Thyroid gland (tissue), 4 donors: ENCODE data around the gene DIS3L2. TPM values are rescaled to one million over a fixed set of nuclear protein-coding genes. Genes with fewer than 3 reads are reported as not detected.

ENCODE experiments used
- DNase-seq, 2 donors: peaks; one replicate each; pipeline ENCODE4 v3.0.0-alpha.2; 2019
- H3K27ac ChIP-seq, 3 donors: fragments of 200-600 bp; sonication (generic); 1 replicate in 2 of 3; 2 replicates in 1 of 3; pipeline ENCODE4 v1.5.1; 2016 to 2019; ENCODE audit warnings: mild to moderate bottlenecking in 1 of 3, moderate library complexity in 1 of 3
- H3K27me3 ChIP-seq: fragments of 200-600 bp; sonication (generic); one replicate; pipeline ENCODE4 v1.5.1; 2019
- H3K36me3 ChIP-seq, 2 donors: fragments of 200-600 bp; sonication (generic); one replicate each; pipeline ENCODE4 v1.5.1; 2016 to 2019
- H3K4me1 ChIP-seq, 2 donors: fragments of 200-600 bp; sonication (generic); one replicate each; pipeline ENCODE4 v1.5.1; 2017 to 2019
- H3K4me3 ChIP-seq, 3 donors: fragments of 200-600 bp; sonication (generic); replicated peaks in 1 of 3; 1 replicate in 2 of 3; 2 replicates in 1 of 3; pipeline ENCODE4 v1.5.1; 2016; ENCODE audit warnings: mild to moderate bottlenecking in 1 of 3
- H3K9me3 ChIP-seq: fragments of 200-600 bp; sonication (generic); one replicate; pipeline ENCODE4 v1.5.1; 2017
- CTCF ChIP-seq, 6 experiments: fragments of 200-600 bp in 3 of 6; fragments of 450-650 bp in 3 of 6; sonication (generic) in 3 of 6; IDR thresholded peaks; one replicate each; pipeline ENCODE4 v1.5.1; 2016 to 2019; ENCODE audit warnings: antibody characterized with exemption in 6 of 6, mild to moderate bottlenecking in 2 of 6, inconsistent platforms in 1 of 6, moderate library complexity in 1 of 6
- POLR2A ChIP-seq, 2 donors: fragments of 450-650 bp; IDR thresholded peaks; one replicate each; pipeline ENCODE4 v1.6.1; 2017; ENCODE audit warnings: antibody characterized with exemption in 2 of 2, mild to moderate bottlenecking in 2 of 2, moderate library complexity in 1 of 2
- WGBS, 2 donors: methylation state at CpG; one replicate each; pipeline ENCODE4 v1.1.5; 2017; 5-methylcytosine and 5-hydroxymethylcytosine counted together
- intact Hi-C: fragments of 100-400 bp; cut with DNase I; formaldehyde crosslinking; loops from one replicate; pipeline ENCODE4 v1.15.1; 2023
- total RNA-seq, 4 donors: library from RNA; depleted of rRNA; stranded (reverse); fragments of >200 nt; gene quantifications; one replicate each; pipeline ENCODE4 v1.2.3, GENCODE V29; 2016

The DIS3L2 gene
- total RNA-seq, 4 donors from 2014 or later: 42.2 to 68.7 (median 50.3) TPM

DNA sequence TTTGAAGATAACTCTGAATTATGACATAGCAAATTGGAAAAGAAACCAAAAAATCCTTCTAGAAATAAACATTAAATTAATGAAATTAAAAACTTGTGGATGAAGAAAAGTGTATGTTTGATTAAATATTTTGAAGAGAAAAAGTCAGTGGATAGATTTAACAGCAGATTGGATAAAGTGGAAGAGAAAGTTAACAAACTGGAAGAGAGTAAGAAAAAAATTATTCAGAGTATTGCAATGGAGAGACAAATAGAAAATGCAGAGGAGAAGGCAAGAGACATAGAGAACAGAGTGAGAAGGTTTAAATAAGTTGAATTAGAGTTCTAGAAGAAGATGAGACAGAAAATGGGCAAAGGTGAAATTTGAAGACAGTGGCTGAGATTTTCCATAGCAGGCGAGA lies 162.8 kb downstream of the DIS3L2 start:
- 98 to 100% methylated on average over 1 of the region's 1 CpG for WGBS, 2 donors
- TF ChIP-seq POLR2A (IDR thresholded peaks at IDR 0.05): no peak
- TF ChIP-seq CTCF (IDR thresholded peaks at IDR 0.05): no peak
- H3K27ac ChIP-seq: no peak overlapping the region
- no peak overlapping the region for H3K4me3 ChIP-seq
- intact Hi-C loops: no loop called here
- no peaks in the 10 kb centered on the region for H3K9me3 ChIP-seq
- DNase-seq: no peak
- no peaks in the 10 kb centered on the region for H3K27me3 ChIP-seq
- H3K4me1 ChIP-seq: peaks cover 0 to 4% of the 10 kb centered on the region in 2 donors
- H3K36me3 ChIP-seq: no peaks in the 10 kb centered on the region

DNA sequence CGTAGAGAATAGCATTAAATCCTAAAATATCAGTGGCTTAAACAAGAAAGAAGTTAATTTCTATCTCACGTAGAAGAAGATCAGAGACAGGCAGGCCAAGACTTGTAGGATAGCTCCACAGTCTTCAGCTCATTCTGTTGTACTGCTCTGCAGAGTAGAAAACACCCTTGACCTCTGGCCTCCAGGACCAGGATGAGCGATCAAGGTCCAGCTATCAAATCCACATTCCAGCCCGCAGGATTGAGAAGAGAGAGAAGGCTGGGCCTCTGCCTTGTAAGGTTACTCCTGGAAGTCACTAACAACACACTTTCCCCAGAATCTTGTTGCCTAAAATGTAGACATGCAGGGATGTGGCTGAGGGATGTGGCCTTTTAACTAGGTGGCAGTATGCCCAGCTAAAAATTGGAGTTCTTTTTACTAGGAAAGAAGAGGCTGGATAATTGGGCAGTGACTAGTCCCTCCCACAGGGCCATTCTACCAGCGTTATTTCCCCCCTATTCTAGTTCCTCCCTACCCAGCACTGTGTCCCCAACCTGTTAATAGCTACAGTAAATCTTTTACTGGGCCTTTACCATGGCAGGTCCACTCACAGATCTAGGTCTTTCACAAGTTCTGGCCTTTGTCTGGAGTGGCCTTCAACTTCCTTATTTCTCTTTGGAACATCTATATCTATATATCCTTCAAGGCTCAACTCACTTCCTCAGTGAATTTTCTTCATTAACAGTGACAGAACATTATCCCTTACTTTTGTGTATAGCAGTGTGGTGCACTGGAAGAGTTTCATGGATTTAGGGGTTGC lies 165.0 kb downstream of the DIS3L2 start:
- H3K9me3 ChIP-seq: no peaks in the 10 kb centered on the region
- no peaks in the 10 kb centered on the region for H3K36me3 ChIP-seq
- H3K4me3 ChIP-seq: no peak overlapping the region
- intact Hi-C loops: no loop called here
- TF ChIP-seq POLR2A (IDR thresholded peaks at IDR 0.05) (no peak), CTCF (IDR thresholded peaks at IDR 0.05) (no peak)
- H3K27me3 ChIP-seq: no peaks in the 10 kb centered on the region
- no peak for DNase-seq
- WGBS, 2 donors: 72 to 87% methylated on average over 5 of the region's 5 CpGs
- H3K27ac ChIP-seq: no peak overlapping the region
- peaks cover 0 to 6% of the 10 kb centered on the region in 2 donors for H3K4me1 ChIP-seq

GRCh38 chr2:232129483-232129882 lies 168.0 kb downstream of the DIS3L2 start:
- Histone ChIP-seq H3K27ac (peak overlapping the region in 2 of 3 donors; percentile 2 to 18), H3K4me1 (peaks cover 0 to 6% of the 10 kb centered on the region in 2 donors), H3K27me3 (no peaks in the 10 kb centered on the region), H3K4me3 (no peak overlapping the region), H3K9me3 (no peaks in the 10 kb centered on the region), H3K36me3 (peaks cover 0 to 3% of the 10 kb centered on the region in 2 donors)
- intact Hi-C loops: no loop called here
- 24 to 25% methylated on average over 4 of the region's 4 CpGs for WGBS, 2 donors
- no peak for DNase-seq
- TF ChIP-seq CTCF (IDR thresholded peaks at IDR 0.05) (no peak), POLR2A (IDR thresholded peaks at IDR 0.05) (no peak)

DNA sequence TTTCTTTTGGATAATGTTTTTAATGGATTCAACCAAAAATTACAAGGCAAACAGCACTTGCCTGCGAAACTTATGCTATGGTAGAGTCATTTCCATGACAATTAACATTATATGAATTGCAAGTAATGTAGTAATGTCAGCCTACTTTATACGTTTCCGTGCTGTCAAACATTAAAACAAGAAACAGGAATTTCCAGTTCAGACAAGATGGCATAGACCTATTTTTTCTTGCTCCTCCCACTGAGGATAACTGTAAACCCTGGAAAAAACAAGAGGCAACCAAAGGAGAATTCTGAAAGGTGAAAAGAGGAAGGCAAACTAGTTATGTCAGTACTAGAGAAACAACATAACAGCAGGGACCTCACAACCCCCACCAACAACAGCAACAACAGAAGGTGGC lies 170.7 kb downstream of the DIS3L2 start:
- no peak for DNase-seq
- H3K4me3 ChIP-seq: no peak overlapping the region

More for the DNA sequence above, 170.7 kb downstream of the DIS3L2 start:
- Histone ChIP-seq H3K27me3 (no peaks in the 10 kb centered on the region), H3K9me3 (no peaks in the 10 kb centered on the region), H3K4me1 (peaks cover 0 to 6% of the 10 kb centered on the region in 2 donors), H3K27ac (no peak overlapping the region), H3K36me3 (peaks cover 0 to 3% of the 10 kb centered on the region in 2 donors)
- intact Hi-C loops: no loop called here
- 86 to 88% methylated on average over 3 of the region's 3 CpGs for WGBS, 2 donors
- TF ChIP-seq CTCF (IDR thresholded peaks at IDR 0.05) (no peak), POLR2A (IDR thresholded peaks at IDR 0.05) (no peak)
